COLO668 (cell line): ENCODE results near the gene CHRNG.

Experiments used
- DNase-seq: peaks from one replicate; lab custom pipeline; 2025; ENCODE audit not compliant: unreplicated experiment; lab: John Stamatoyannopoulos, UW

Gene CHRNG

GRCh38 chr2:232505856-232506255 is 33.6 kb upstream of the CHRNG start:
- DNase-seq = no peak

- no peak for DNase-seq
These were observed 32.8 kb upstream of the CHRNG start for GRCh38 chr2:232506709-232507108.

- DNase-seq = no peak
These were observed 31.2 kb upstream of the CHRNG start for GRCh38 chr2:232508251-232508650.

DNA sequence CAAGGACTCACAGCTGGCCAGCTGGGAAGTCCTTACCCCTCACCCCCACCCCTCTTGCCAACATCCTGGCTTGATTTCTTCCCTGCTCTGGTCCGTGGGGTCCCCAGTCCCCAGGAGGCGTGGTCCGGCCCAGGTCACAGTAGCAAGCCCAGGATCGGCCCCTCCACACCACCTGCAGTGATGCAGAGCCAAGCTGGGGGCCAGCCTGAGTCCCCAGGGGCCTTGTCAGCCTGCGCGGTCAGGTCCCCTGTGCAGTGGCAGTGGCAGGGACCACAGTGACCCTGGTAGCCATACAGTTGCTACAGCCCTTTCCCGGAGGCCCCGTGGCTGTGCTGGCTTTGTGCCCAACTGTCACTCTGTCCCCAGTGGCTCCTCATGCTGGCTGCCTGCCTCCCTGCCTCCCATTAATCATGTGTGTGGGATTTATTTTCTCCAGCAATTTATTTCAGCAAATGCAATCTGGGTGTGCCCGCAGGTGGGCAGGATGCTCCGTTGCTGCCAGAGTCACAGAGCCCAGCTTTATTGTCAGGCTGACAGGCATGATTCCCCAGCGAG is 28.1 kb upstream of the CHRNG start:
- DNase-seq = no peak

DNA sequence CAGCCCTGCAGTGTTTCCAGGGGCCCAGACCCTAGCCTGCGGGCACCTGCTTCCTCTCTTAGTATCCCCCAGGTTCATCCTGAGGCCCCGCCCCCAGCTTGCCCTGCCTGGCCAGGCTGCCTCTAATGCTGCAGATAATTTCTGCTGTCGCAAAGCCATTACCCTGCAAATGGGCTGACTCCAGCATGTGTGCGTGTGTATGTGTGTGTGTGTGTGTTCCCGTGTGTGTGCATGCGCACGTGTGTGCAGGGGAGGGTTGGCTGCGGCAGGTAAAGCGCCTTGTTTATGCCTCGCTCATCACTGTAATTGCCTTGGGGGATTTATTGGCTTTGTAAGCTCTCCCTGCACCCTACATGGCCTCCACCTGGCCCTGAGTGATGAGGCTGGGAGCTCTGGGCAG is 26.9 kb upstream of the CHRNG start:
- DNase-seq = no peak

GRCh38 chr2:232513353-232513752 is 26.1 kb upstream of the CHRNG start:
- no peak for DNase-seq

DNA sequence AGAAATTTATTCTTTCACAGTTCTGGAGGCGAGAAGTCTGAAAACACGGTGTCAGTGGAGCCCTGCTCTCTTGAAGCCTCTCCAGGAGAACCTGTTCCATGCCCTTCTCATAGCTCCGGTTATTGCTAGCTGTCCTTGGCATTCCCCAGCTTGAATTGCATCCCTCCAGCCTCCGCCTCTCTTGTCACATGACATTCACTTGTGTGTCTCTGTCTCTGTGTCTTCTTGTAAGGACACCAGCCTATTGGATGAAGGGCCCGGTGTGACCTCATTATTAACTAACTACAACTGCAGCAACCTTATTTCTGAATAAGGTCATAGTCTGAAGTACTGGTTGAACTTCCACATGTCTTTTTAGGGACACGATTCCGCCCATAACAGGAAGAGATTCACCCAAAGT is 23.9 kb upstream of the CHRNG start:
- DNase-seq = no peak

GRCh38 chr2:232516551-232516950 is 22.9 kb upstream of the CHRNG start:
- no peak for DNase-seq

DNA sequence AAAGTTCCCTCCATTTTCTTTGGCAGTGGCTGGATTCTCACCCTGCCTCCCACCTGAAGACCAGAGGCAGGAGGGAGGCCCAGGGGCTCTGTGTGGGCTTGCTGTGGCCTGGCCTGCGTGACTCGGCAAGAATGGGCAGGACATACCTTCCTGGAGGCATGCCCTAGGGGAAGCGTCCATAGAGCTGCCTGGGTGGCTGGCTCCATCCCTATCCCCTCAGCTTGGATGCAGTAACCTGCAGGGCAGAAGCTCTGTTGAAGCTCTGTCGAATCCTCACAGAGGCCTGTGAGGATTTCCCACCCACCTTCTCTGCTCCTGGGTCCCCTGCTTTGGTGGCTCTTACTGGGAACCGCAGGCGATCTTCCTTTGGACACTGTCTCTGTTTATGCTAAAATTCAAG is 20.6 kb upstream of the CHRNG start:
- no peak for DNase-seq

DNA sequence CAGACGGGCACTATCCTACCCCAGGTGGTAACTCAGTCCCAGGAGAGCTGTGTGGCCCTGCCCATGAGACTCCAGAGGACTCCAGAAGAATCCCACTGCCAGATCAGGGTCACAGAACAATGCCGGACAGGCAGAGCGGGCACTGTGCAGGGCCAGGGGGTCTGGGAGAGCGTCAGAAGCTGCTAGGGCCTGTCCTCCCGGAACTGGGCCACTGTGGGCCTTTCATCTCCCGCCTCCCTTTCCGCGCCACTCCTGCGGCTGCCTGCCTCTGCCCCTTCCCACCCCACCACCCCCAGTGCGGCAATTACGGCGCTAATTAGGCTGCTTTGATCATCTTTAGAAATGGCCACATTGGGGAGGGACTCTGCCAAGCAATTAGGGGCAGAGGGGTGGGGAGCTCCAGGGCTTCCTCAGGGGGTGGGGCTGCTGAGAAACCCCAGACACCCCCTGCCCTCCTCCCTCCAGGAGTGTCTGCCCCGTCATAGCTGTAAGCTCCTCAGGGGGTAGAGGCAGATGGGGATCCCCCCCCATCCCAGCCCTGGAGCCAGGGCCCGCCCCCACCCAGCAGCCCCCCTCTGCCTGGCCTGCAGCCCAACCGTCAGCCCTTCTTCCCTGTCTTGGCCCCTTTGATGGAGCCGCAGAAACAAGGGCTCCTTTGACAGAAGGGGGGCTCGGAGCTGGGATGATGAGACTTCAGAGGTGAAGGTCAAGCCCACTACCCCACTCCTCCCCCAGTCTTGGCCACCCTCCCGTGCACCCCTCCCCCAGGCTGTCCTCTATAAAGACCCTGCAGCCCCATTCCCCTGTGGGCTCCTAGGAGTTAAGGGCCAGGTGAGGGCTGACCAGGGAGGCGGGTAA is 19.7 kb upstream of the CHRNG start, which contains the start of gene PRSS56:
TSS of gene PRSS56 (plus strand) at position 808 of the 858 bp plus-strand sequence. CDS start 211 bp downstream, outside the sequence.
- no peak for DNase-seq

GRCh38 chr2:232520489-232520888 is 19.0 kb upstream of the CHRNG start:
- no peak for DNase-seq

GRCh38 chr2:232521098-232521497 is 18.4 kb upstream of the CHRNG start:
- no peak for DNase-seq

- DNase-seq = peak; percentile 39
These were observed 17.4 kb upstream of the CHRNG start for GRCh38 chr2:232521959-232522622.

- no peak for DNase-seq
These were observed 16.7 kb upstream of the CHRNG start for GRCh38 chr2:232522623-232523401.

DNA sequence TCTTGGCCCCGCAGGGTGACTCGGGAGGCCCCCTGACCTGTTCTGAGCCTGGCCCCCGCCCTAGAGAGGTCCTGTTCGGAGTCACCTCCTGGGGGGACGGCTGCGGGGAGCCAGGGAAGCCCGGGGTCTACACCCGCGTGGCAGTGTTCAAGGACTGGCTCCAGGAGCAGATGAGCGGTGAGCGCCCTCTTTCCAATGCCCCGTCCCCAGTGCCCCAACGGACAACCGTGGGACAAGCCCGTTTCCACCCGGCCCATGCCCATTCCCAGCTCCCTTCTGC is 16.1 kb upstream of the CHRNG start:
- DNase-seq = no peak

DNA sequence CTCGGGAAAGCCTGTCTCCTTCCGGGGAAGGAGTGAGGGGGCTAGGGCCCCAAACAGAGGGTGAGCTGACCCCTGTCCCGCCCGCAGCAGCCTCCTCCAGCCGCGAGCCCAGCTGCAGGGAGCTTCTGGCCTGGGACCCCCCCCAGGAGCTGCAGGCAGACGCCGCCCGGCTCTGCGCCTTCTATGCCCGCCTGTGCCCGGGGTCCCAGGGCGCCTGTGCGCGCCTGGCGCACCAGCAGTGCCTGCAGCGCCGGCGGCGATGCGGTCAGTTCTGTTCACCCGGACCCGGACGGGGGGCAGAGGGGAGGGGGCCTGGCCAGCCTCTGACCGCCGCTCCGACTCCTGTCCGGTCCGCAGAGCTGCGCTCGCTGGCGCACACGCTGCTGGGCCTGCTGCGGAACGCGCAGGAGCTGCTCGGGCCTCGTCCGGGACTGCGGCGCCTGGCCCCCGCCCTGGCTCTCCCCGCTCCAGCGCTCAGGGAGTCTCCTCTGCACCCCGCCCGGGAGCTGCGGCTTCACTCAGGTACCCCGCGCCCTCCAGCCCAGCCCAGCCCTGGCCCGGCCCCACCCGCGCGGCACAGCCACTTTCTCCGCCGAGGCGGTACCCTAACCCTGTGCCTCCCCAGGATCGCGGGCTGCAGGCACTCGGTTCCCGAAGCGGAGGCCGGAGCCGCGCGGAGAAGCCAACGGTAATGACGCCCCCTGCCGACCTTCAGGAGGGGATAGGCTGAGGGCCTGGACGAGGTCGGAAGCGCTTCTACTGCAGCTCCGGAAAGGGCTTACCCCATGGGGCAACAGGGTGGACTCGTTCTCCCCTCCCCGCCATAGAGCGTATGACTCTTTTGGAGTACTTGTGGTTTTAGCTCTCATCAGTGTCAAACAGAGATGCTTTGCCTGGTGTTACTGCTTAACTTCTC is 15.6 kb upstream of the CHRNG start:
- peak; percentile 40 for DNase-seq

- DNase-seq = no peak
These were observed 14.7 kb upstream of the CHRNG start for GRCh38 chr2:232524771-232525170.

- DNase-seq = no peak
These were observed 14.3 kb upstream of the CHRNG start for GRCh38 chr2:232525199-232525598.

- no peak for DNase-seq
These were observed 13.6 kb upstream of the CHRNG start, which contains the start of gene CHRND for GRCh38 chr2:232525791-232526371. Gene CHRND (plus strand): TSS chr2:232526160. CDS start chr2:232526216, 56 bp downstream.

DNA sequence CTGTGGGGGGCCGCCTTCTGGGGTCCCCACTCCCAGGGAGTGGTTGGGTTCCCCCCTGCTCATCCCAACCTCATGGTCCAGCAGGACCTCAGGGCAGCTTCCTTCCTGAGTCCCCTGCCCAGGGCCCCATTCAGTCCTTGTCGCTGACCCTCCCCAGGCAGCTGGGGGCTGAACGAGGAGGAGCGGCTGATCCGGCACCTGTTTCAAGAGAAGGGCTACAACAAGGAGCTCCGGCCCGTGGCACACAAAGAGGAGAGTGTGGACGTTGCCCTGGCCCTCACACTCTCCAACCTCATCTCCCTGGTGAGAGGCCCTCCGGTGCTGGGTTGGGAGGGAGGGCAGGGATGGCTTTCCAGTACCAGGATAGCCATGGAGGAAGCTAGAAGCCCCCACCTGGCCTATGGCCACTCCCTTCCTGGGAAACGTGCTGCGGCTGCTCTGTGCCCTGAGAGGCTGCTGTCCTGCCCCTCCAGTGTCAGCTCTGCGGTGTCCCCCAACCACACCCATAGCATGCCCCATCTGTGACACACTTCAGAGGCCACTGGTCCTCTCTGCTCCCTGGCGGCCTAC is 13.0 kb upstream of the CHRNG start:
- DNase-seq = no peak
